Erythroblast (primary cell): ENCODE data around the gene ICAM5.

Experiments
- GATA1 ChIP-seq: IDR thresholded peaks from 2 replicates; pipeline ENCODE4 v1.6.1; 2011; ENCODE audit warnings: low read depth, mild to moderate bottlenecking, control low read depth, low read length, moderate library complexity
- POLR2A ChIP-seq: IDR thresholded peaks from 2 replicates; pipeline ENCODE4 v1.6.1; 2011; ENCODE audit warnings: mild to moderate bottlenecking, low read length

DNA sequence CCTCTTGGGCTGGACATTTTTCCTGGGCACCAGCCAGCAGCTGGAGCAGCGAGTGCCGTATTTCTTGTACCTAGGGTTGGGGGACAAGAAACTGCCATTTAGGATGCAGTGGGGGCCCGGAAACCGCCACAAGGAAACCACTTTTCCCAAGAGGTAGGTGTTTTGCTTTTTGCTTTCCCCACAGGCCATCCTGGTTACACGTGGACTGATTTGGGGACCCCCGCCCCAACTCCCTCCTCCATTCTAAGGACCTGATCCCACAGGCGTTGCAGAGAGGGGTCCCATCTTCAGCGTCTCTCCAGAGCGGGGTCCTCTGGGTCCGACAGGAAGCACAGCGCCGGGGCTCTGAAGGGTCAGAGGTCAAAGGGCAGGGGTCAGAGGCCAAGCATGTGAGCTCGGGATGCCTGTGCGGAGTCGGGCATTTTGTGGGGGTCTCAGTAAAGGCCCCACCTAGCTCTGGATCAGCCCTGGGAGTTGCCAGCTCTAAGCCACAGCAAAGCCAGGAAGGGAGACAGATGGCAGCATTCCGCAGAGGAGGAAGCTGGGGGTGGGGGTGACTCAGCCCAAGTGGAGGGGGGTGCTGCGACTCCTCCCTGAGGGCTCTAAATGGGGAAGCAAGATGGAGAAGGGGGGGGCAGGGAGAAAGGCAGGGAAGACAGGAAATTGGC, 15.5 kb downstream of the ICAM5 start:
- TF ChIP-seq POLR2A (no peak), GATA1 (no peak)
